ENCODE results near the gene KL.

Gene KL

DNA sequence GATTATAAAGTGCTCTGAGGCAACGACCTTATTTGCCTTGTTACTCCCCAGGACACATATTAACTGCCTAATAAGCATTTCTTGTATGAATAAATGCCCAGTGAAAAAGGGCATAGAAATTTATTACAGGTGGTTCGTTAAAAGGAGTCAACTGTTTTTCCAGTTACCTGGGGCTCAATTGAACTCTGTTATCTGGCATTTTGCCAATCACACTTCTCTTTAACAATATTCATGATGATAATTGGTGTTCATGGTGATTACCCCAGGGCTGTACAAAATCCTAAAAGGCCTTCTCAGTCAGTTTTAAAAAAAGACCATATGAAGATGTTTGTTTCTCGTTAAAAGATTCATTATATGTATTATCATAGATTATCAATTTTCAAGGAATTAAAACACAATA, 57.1 kb downstream of the KL start:
- Histone ChIP-seq H3K27me3 (no peaks in the 10 kb centered on the region), H3K4me1 (ENCODE audit: control insufficient read depth in 1 of 2, insufficient read depth in 1 of 2, low read depth in 1 of 2, low read length in 1 of 2) (peaks cover 12 to 19% of the 10 kb centered on the region in 2 experiments), H3K27ac (no peak overlapping the region), H3K9me3 (no peaks in the 10 kb centered on the region), H3K36me3 (no peaks in the 10 kb centered on the region), H3K4me3 (ENCODE audit: low read depth in 1 of 2, low read length in 1 of 2) (no peak overlapping the region)
- TF ChIP-seq, protein P1, sequence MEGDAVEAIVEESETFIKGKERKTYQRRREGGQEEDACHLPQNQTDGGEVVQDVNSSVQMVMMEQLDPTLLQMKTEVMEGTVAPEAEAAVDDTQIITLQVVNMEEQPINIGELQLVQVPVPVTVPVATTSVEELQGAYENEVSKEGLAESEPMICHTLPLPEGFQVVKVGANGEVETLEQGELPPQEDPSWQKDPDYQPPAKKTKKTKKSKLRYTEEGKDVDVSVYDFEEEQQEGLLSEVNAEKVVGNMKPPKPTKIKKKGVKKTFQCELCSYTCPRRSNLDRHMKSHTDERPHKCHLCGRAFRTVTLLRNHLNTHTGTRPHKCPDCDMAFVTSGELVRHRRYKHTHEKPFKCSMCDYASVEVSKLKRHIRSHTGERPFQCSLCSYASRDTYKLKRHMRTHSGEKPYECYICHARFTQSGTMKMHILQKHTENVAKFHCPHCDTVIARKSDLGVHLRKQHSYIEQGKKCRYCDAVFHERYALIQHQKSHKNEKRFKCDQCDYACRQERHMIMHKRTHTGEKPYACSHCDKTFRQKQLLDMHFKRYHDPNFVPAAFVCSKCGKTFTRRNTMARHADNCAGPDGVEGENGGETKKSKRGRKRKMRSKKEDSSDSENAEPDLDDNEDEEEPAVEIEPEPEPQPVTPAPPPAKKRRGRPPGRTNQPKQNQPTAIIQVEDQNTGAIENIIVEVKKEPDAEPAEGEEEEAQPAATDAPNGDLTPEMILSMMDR (IDR thresholded peaks at IDR 0.05), result no peak

DNA sequence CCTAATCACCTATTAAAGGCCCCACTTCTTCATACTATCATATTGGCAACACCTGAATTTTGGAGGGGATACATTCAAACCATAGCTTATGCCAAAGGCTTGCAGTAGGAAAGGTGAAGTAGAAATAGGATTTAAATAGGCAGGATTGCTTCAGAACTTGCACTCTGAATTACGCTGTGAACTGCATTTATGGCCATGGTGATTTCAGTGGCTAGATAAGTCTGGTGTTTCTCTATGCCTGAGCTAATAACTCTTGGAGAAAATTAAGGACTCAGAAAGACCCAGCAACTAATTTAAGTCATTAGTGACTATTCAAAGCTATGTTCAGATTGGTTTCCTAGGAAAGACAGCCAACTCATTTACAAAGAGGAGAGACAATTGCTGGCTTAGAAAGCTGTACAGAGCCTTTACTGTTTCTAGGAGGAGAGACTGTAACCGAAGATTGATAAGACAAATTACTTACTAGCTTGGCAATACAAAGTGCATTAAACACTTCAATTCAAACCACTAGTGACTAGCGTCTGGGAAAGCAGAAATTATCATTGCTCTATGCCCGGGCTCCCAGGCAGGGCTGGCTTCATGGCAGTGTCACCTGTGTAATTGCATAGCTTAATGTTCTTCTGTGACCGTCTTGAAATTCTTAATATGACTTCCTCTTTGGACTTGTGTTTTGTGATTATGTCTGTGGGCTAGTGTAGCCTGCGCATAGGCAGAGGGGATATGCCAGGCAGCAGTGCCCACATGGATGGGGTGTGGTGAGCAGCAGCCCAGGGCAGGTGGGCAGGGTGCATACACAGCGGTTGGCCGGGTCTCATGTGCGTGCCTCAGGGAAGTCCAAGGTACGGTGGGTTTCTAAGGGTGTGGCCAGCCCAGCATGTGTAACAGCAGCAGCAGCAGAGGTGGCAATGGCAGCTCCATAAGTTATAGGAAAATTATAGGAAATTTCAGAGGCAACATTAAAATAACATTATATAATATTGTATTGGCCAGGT, 60.1 kb downstream of the KL start:
- Histone ChIP-seq H3K27me3 (no peaks in the 10 kb centered on the region), H3K4me3 (ENCODE audit: low read depth in 1 of 2, low read length in 1 of 2) (no peak overlapping the region), H3K36me3 (no peaks in the 10 kb centered on the region), H3K9me3 (no peaks in the 10 kb centered on the region), H3K4me1 (ENCODE audit: control insufficient read depth in 1 of 2, insufficient read depth in 1 of 2, low read depth in 1 of 2, low read length in 1 of 2) (peaks cover 8 to 12% of the 10 kb centered on the region in 2 experiments), H3K27ac (no peak overlapping the region)
- TF ChIP-seq, protein P1 (IDR thresholded peaks at IDR 0.05), result no peak

DNA sequence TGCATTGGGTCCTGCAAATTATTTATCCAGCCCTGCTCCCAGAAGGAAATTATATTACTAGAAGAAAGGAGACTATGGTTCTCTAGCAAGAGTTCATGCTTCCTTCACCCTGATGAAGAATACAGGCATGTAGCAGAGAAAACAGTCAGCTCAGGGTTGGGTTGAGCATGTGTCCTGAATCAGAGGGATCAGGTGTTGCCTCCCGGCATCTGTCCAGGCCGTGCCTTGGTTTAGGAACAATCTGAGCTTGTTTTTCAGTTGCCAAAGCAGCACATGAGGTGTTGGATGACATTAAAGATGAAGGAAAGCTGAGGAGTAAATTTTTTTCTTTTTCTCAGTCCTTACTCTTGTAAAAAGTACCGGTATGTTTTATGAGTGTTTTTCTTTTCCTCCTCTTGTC, 62.0 kb downstream of the KL start:
- H3K4me3 ChIP-seq (ENCODE audit: low read depth in 1 of 2, low read length in 1 of 2), result no peak overlapping the region
- TF ChIP-seq, protein P1 (IDR thresholded peaks at IDR 0.05), result no peak

DNA sequence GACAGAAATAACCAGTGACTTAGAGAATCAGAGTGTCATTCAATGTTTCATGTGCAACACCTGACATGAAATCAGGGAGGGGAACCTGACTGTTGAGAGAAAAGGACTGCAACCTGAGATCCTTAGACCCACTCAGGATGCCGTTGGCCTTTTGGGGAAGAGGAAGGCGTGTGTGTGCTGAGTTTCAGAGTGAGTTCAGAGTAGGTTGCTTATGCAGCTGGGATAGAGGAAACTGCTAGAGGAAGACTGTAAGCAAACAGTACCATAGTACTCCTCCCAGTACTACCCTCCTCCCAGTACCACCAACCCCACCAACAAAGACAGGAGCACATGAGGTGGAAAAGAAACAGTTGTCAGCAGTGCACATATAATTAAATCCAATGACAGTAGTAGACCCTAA, 63.7 kb downstream of the KL start:
- no peaks in the 10 kb centered on the region for H3K36me3 ChIP-seq
- TF ChIP-seq, protein P1 (IDR thresholded peaks at IDR 0.05), result no peak
- no peaks in the 10 kb centered on the region for H3K4me1 ChIP-seq (ENCODE audit: control insufficient read depth in 1 of 2, insufficient read depth in 1 of 2, low read depth in 1 of 2, low read length in 1 of 2)
- H3K27ac ChIP-seq, result no peak overlapping the region
- H3K9me3 ChIP-seq, result no peaks in the 10 kb centered on the region
- no peaks in the 10 kb centered on the region for H3K27me3 ChIP-seq
- H3K4me3 ChIP-seq (ENCODE audit: low read depth in 1 of 2, low read length in 1 of 2), result no peak overlapping the region

More for the DNA sequence above, 62.0 kb downstream of the KL start:
- Histone ChIP-seq H3K27me3 (no peaks in the 10 kb centered on the region), H3K27ac (no peak overlapping the region), H3K4me1 (ENCODE audit: control insufficient read depth in 1 of 2, insufficient read depth in 1 of 2, low read depth in 1 of 2, low read length in 1 of 2) (no peaks in the 10 kb centered on the region), H3K36me3 (no peaks in the 10 kb centered on the region), H3K9me3 (no peaks in the 10 kb centered on the region)

DNA sequence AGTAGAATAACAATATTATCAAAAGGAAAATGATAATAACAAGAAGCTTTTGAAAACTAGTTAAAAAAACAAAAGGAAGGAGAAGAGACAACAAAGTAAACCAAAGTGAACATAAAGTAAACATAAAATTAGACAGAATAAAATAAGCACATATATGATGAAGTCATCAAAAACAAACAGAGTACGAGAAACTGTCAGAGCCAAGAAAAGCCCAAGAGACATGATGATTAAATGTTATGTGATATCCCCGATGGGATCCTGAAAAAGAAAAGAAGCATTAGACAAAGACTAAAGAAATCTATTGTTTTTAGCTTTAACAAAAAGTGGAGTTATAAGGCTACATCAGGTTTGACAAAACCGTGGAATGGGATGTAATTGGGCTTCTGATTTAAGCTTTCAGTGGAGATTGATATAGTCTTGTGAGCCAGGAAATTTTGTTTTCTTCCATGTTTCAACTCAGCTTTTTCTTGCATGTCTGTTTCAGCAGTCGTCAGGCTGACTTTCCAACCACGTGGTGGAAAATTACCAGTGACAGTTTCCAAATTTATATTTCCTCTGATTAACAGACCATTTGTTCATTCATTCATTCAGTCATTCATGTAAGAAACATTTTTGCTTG, 64.9 kb downstream of the KL start:
- Histone ChIP-seq H3K36me3 (no peaks in the 10 kb centered on the region), H3K4me3 (ENCODE audit: low read depth in 1 of 2, low read length in 1 of 2) (no peak overlapping the region), H3K27ac (no peak overlapping the region), H3K4me1 (ENCODE audit: control insufficient read depth in 1 of 2, insufficient read depth in 1 of 2, low read depth in 1 of 2, low read length in 1 of 2) (no peaks in the 10 kb centered on the region), H3K27me3 (no peaks in the 10 kb centered on the region), H3K9me3 (no peaks in the 10 kb centered on the region)
- TF ChIP-seq, protein P1 (IDR thresholded peaks at IDR 0.05), result no peak
